ENCODE data around the gene RIMS4. TPM values are rescaled to one million over a fixed set of nuclear protein-coding genes. Genes with fewer than 3 reads are reported as not detected.

The RIMS4 gene
- total RNA-seq, 1 experiment from 2014 or later, result 16.3 TPM

DNA sequence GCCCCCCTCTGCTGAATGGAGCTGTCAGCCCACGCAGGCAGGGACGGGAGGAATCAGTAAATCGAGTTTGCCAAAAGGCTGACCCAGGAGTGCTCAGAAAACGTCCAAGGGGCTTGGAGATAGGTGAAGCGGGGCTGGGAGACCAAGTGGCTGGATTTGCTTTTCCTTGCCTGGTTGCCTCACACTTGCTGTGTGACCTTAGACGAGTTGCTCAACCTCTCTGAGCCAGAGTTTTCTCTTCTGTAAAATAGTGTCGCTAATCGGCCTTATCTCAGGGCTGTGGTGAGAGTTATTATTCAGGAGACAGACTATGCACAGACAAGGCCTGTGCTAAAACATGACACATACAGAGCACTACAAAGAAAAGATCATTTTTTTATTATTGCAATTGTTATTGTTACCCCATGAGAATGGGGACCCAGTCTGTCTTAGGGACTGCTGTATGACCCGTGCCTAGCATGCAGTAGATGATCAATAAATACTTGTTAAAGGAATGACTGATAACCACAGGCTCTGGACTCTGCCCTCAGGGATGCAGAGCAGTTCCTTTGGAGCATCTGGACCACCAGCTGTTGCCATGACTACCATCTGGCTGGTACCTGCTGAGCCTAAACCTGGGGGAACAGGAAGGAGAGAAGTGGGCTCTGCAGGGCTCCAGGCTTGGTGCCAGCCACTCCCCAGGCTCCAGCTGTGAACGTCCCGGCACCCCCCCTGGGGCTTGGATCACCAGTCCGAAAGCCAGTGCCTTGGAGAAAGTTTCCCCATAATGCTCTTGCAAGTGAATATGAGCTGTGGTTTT is 63.8 kb downstream of the RIMS4 start:
- Histone ChIP-seq H3K18ac (ENCODE audit: insufficient read length, low read depth, low read length) (no peak overlapping the region), H3K4me2 (ENCODE audit: insufficient read depth, insufficient read length, low read length) (peak overlapping the region; percentile 92), H4K91ac (ENCODE audit: insufficient read length, low read depth, low read length) (no peak overlapping the region), H3K9ac (ENCODE audit: extremely low read depth, insufficient read length, low read length) (peak overlapping the region; percentile 27), H3K4ac (ENCODE audit: low read depth, low read length) (no peak overlapping the region), H3K56ac (ENCODE audit: insufficient read length, low read depth, low read length) (no peak overlapping the region), H3K14ac (ENCODE audit: insufficient read depth, low read length) (peak overlapping the region; percentile 58), H3K79me1 (ENCODE audit: insufficient read depth, low read depth, low read length, poor library complexity, severe bottlenecking) (no peaks in the 10 kb centered on the region), H4K5ac (ENCODE audit: insufficient read length, low read depth, low read length) (no peak overlapping the region), H4K20me1 (ENCODE audit: control insufficient read depth, insufficient read depth, insufficient read length) (no peaks in the 10 kb centered on the region), H2BK12ac (ENCODE audit: insufficient read length, low read depth, low read length) (no peak overlapping the region), H3T11ph (ENCODE audit: low read length) (no peak overlapping the region), H3K27ac (ENCODE audit: insufficient read length, low read depth, low read length) (no peak overlapping the region), H2AFZ (ENCODE audit: low read length) (no peak overlapping the region), H2AK5ac (ENCODE audit: insufficient read length, low read length) (no peak overlapping the region), H3K23ac (ENCODE audit: insufficient read length, low read depth, low read length) (no peak overlapping the region), H3K23me2 (ENCODE audit: insufficient read length, low read depth, low read length, poor library complexity, severe bottlenecking) (peaks cover 8% of the 10 kb centered on the region), H3K9me3 (ENCODE audit: control insufficient read depth, low read depth, low read length) (no peaks in the 10 kb centered on the region), H3K27me3 (ENCODE audit: insufficient read depth, low read length) (peaks cover 7% of the 10 kb centered on the region; the same call in 1 of the 2 replicates), H3K79me2 (ENCODE audit: insufficient read depth, low read length) (no peaks in the 10 kb centered on the region), H2BK120ac (ENCODE audit: low read depth, low read length, poor library complexity, severe bottlenecking) (no peak overlapping the region), H4K8ac (replicated peaks; ENCODE audit: insufficient read length, low read depth, low read length) (no peak overlapping the region), H2BK15ac (ENCODE audit: low read depth, low read length) (no peak overlapping the region), H3K4me1 (ENCODE audit: insufficient read depth, low read length) (no peaks in the 10 kb centered on the region), H2BK20ac (ENCODE audit: low read depth, low read length, poor library complexity, severe bottlenecking) (no peak overlapping the region), H2BK5ac (ENCODE audit: insufficient read length, low read length) (no peak overlapping the region)
- Mint-ChIP-seq H3K27me3 (ENCODE audit: low read depth) (peaks cover 73% of the 10 kb centered on the region), H3K4me1 (peaks cover 12 to 33% of the 10 kb centered on the region in 2 experiments), H3K9me3 (no peaks in the 10 kb centered on the region; a peak in 1 of 5 replicates), H3K27ac (peak overlapping the region in 1 of 3 experiments; percentile 70; a peak in 1 of 7 replicates), H3K36me3 (ENCODE audit: insufficient read depth in 1 of 3, low read depth in 3 of 3) (no peaks in the 10 kb centered on the region), H3K4me3 (peak overlapping the region; percentile 59 to 74)
- TF ChIP-seq, protein P1, sequence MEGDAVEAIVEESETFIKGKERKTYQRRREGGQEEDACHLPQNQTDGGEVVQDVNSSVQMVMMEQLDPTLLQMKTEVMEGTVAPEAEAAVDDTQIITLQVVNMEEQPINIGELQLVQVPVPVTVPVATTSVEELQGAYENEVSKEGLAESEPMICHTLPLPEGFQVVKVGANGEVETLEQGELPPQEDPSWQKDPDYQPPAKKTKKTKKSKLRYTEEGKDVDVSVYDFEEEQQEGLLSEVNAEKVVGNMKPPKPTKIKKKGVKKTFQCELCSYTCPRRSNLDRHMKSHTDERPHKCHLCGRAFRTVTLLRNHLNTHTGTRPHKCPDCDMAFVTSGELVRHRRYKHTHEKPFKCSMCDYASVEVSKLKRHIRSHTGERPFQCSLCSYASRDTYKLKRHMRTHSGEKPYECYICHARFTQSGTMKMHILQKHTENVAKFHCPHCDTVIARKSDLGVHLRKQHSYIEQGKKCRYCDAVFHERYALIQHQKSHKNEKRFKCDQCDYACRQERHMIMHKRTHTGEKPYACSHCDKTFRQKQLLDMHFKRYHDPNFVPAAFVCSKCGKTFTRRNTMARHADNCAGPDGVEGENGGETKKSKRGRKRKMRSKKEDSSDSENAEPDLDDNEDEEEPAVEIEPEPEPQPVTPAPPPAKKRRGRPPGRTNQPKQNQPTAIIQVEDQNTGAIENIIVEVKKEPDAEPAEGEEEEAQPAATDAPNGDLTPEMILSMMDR (conservative IDR thresholded peaks at IDR 0.05), result no peak
- no CpG with 5 or more reads among the region's 12 CpGs for WGBS (ENCODE audit: extremely low coverage, insufficient read length, low lambda C conversion rate)
- no peak for DNase-seq

Measured in H9 (cell line).